NCI-H1092 (cell line): ENCODE measurements around the gene MRC2.
A peak's percentile ranks its signal among the peaks of the same experiment; 100 is the strongest.
"Not testable (repeated sequence)": the region's sequence is repeated elsewhere in the genome, so short reads cannot be mapped to it uniquely, and the experiment has no call there.

ENCODE experiments used
- DNase-seq: peaks from one replicate; lab custom pipeline; 2025; lab: John Stamatoyannopoulos, UW

The MRC2 gene

DNA sequence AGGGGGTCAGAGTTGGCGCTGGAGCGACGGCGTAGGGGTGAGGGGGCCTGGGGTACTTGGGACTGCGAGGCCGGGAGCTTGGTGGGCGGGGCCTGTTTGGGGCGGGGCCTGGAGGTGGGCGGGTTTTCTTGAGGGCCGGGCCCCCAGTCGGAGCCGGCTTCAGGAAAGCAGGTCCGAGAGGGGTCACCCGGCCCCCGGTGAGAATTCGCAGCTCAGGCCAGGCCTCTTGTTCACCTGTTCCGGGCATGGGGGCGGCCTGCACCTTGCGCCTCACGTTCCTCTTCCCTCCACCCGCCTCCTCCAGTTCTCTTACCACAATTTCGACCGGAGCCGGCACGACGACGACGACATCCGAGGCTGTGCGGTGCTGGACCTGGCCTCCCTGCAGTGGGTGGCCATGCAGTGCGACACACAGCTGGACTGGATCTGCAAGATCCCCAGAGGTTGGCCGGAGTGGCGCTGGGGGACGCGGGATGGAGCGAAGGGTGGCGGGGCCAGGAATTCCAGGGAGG is 52.5 kb downstream of the MRC2 start:
- no peak for DNase-seq

DNA sequence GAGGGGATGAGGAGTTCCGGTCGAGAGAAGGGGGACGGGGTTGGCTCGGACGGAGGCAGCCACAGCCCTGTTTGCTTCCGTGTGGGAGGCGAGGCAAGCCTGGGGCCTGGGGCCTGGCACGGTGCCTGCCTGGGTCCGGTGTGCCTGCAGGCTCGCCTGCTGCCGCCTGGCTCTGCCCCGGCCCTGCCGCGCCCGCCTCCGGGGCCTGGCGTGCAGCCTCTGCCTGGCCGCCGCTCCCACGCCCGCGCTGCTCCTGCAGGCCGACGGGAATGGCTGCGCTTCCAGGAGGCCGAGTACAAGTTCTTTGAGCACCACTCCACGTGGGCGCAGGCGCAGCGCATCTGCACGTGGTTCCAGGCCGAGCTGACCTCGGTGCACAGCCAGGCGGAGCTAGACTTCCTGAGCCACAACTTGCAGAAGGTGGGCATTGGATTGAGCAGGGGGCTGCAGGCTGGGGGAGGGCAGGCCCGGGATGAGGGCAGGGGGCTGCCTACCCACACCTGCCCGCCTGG is 53.1 kb downstream of the MRC2 start:
- no peak for DNase-seq

DNA sequence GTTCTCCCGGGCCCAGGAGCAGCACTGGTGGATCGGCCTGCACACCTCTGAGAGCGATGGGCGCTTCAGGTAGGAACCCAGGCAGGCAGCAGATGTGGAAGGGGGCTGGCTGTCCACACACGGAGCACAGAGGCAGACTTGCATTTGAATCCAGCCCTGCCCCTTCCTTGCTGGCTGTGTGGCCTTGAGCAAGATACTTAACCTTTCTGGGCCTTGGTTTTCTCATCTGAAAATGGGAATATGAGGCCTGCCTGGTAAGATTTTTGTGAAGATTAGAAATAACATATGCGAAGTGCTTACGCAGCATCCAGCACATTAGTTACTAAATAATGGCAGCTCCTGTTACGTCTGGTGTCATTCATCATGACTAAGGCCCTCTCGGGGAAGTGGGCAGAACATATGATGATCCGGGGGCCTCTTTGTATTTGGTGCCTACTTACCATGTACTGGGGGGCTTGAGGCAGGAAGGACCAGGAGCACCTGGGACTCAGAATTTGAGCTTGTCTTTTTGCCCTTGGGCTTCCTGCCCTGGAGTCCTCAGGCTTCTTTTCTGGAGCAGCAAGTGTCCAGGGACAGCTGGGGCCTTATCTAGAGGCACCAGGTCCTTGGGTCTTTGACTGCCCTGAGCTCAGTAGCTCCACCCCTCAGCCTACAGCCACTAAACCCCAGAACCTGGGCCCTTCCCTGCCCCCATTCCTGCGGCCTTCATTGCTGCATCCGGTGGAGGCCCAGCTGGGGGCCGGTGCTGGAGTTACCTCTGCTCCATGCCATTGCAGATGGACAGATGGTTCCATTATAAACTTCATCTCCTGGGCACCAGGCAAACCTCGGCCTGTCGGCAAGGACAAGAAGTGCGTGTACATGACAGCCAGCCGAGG is 53.8 kb downstream of the MRC2 start:
- DNase-seq: no peak

DNA sequence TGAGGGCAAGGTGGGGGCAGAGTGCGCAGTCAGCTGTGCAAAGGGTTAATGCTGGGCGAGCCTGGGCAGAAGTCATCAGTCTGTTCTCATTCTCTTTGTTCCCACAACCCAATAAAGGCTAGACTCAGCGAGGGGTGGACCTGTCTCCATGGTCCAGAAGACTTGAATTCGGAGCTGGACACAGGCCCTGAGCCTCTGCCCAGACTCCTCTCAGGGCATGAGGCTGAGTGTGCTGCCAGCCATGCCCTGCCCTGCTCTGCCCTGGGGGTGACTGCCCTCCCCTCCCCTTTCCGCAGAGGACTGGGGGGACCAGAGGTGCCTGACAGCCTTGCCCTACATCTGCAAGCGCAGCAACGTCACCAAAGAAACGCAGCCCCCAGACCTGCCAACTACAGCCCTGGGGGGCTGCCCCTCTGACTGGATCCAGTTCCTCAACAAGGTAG is 54.5 kb downstream of the MRC2 start:
- no peak for DNase-seq

- DNase-seq: no peak
These were observed 56.7 kb downstream of the MRC2 start for GRCh38 chr17:62684179-62684578.

- DNase-seq: no peak
These were observed 60.5 kb downstream of the MRC2 start for GRCh38 chr17:62687997-62688396.

DNA sequence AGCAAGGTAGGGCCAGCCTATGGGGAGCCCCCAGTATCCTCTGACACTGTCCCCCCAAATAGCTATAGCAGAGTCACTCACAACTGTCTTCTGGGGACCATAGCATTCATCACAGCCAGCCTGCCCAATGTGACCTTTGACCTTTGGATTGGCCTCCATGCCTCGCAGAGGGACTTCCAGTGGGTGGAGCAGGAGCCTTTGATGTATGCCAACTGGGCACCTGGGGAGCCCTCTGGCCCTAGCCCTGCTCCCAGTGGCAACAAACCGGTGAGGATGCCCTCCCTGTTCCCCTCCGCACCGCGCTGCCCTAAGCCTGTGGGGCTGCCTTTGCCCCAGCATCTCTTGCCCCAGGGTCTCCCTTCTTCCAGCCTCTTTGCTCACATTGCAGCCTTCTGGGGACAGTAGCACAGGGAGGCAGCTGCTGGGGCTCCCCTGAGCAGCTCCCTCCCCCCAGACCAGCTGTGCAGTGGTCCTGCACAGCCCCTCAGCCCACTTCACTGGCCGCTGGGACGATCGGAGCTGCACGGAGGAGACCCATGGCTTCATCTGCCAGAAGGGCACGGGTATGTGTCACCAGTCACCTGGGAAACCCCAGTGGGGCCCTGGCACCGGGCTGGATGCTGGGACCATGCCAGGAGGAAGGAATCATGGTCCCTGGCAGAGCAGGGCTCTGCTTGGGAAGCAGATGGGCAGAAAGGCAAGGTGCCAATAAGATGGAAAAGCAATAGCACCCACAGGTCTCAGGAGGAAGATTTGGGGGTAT is 61.1 kb downstream of the MRC2 start:
- peak; percentile 46 for DNase-seq

DNA sequence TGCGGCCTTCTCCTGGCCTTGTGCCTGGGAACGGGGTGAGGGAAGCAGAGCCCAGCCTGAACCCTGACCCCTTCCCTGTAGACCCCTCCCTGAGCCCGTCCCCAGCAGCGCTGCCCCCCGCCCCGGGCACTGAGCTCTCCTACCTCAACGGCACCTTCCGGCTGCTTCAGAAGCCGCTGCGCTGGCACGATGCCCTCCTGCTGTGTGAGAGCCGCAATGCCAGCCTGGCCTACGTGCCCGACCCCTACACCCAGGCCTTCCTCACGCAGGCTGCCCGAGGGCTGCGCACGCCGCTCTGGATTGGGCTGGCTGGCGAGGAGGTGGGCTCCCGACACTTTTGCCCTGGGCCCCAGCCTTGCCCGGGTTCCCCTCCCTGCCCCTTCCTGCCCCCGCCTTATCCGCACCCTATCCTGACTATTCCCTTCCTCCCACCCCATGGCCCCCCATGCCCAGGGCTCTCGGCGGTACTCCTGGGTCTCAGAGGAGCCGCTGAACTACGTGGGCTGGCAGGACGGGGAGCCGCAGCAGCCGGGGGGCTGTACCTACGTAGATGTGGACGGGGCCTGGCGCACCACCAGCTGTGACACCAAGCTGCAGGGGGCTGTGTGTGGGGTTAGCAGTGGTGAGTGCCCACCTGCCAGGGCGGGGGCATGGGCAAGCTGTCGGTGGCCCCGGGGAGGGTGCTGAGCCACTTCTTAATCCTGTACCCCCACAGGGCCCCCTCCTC is 62.1 kb downstream of the MRC2 start:
- no peak for DNase-seq

DNA sequence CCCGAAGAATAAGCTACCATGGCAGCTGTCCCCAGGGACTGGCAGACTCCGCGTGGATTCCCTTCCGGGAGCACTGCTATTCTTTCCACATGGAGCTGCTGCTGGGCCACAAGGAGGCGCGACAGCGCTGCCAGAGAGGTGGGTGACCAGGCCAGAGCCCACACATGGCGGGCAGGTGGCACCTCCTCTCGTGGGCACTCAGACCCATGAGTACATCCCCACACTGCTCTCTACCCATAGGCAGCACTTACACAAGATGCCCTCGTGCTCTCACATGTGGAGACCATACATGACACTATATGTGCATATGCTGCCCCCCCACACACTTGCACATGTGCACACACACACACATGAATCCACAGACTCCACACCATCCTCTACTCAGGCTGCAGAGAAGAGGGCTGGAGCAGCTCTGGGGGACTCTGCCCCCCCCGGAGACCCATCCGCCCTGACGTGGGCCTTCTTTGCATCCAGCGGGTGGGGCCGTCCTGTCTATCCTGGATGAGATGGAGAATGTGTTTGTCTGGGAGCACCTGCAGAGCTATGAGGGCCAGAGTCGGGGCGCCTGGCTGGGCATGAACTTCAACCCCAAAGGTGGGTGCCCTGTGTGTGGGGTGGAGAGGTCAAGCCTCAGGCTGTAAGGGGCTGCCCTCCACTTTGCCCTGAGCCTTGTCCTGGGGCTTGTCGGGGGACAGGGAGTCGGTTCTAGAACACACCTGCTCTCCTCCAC is 62.9 kb downstream of the MRC2 start:
- DNase-seq: no peak

- not testable (repeated sequence) for DNase-seq
These were observed 64.1 kb downstream of the MRC2 start for GRCh38 chr17:62691589-62691915.

GRCh38 chr17:62692159-62692651 is 64.7 kb downstream of the MRC2 start:
- DNase-seq: no peak

DNA sequence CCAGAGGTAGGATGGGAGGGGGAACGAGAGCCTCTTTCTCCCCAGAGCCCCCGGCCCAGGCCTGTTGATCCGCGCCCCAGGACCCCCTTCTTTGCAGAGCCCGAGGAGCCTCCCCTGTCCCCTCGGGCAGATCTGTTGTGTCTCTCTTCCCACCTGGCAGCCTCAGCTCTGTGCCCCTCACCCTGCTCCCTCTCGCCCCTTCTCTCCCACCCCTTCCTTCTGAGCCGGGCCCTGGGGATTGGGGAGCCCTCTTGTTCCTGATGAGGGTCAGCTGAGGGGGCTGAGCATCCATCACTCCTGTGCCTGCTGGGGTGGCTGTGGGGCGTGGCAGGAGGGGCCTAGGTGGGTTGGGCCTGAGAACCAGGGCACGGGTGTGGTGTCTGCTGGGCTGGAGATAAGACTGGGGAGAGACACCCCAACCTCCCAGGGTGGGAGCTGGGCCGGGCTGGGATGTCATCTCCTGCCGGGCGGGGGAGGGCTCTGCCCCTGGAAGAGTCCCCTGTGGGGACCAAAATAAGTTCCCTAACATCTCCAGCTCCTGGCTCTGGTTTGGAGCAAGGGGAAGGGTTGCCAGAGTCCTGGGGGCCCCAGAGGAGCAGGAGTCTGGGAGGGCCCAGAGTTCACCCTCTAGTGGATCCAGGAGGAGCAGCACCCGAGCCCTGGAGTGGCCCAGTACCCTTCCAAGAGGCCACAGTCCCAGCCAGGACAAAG is 65.4 kb downstream of the MRC2 start:
- DNase-seq: no peak

- DNase-seq: no peak
These were observed 66.3 kb downstream of the MRC2 start for GRCh38 chr17:62693616-62694409.

- DNase-seq: not testable (repeated sequence)
These were observed 67.7 kb downstream of the MRC2 start for GRCh38 chr17:62695093-62695738.

- no peak for DNase-seq
These were observed 68.8 kb downstream of the MRC2 start for GRCh38 chr17:62696256-62696655.

- DNase-seq: no peak
These were observed 69.4 kb downstream of the MRC2 start for GRCh38 chr17:62696726-62697490.

DNA sequence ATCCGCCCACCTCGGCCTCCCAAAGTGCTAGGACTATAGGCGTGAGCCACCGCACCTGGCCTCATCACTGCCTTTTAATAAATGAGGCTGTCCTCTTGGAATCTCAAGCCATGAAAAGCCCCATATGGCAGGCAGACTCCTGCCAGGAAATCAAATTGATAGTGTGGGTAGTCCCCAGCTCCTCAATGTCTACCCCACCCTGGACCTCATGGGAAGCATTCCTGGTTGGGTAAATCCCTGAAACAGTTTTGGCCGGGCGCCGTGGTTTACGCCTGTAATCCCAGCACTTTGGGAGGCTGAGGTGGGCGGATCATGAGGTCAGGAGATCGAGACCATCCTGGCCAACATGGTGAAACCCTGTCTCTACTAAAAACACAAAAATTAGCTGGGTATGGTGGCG is 71.0 kb downstream of the MRC2 start:
- DNase-seq: not testable (repeated sequence)

GRCh38 chr17:62700964-62701705 is 73.7 kb downstream of the MRC2 start:
- no peak for DNase-seq
